ENCODE data around the gene PHF11. TPM values are rescaled to one million over a fixed set of nuclear protein-coding genes. Genes with fewer than 3 reads are reported as not detected.

Gene PHF11
- total RNA-seq, 1 donor from 2014 or later: 24.6 TPM

GRCh38 chr13:49527123-49527522 lies 31.4 kb downstream of the PHF11 start:
- Mint-ChIP-seq H3K9me3 (ENCODE audit: low read depth) (no peaks in the 10 kb centered on the region), H3K4me3 (ENCODE audit: unreplicated experiment) (no peak overlapping the region), H3K4me1 (ENCODE audit: low read depth) (peaks cover 3% of the 10 kb centered on the region), H3K27ac (ENCODE audit: unreplicated experiment) (no peak overlapping the region), H3K36me3 (ENCODE audit: low read depth) (peaks cover 12% of the 10 kb centered on the region), H3K27me3 (ENCODE audit: low read depth) (no peaks in the 10 kb centered on the region)
- no peak for DNase-seq (ENCODE audit: low spot score)
- TF ChIP-seq CTCF (IDR thresholded peaks at IDR 0.05): no peak

GRCh38 chr13:49528161-49528560 lies 32.4 kb downstream of the PHF11 start:
- peaks cover 10% of the 10 kb centered on the region for H3K36me3 Mint-ChIP-seq (ENCODE audit: low read depth)
- H3K4me1 Mint-ChIP-seq (ENCODE audit: low read depth): peaks cover 3% of the 10 kb centered on the region
- H3K4me3 Mint-ChIP-seq (ENCODE audit: unreplicated experiment): no peak overlapping the region
- no peak overlapping the region for H3K27ac Mint-ChIP-seq (ENCODE audit: unreplicated experiment)
- no peak for DNase-seq (ENCODE audit: low spot score)
- no peaks in the 10 kb centered on the region for H3K27me3 Mint-ChIP-seq (ENCODE audit: low read depth)
- no peaks in the 10 kb centered on the region for H3K9me3 Mint-ChIP-seq (ENCODE audit: low read depth)
- no peak for TF ChIP-seq CTCF (IDR thresholded peaks at IDR 0.05)

GRCh38 chr13:49530457-49530856 lies 34.7 kb downstream of the PHF11 start:
- H3K9me3 Mint-ChIP-seq (ENCODE audit: low read depth): no peaks in the 10 kb centered on the region
- H3K36me3 Mint-ChIP-seq (ENCODE audit: low read depth): peaks cover 18% of the 10 kb centered on the region
- no peak overlapping the region for H3K4me3 Mint-ChIP-seq (ENCODE audit: unreplicated experiment)
- no peaks in the 10 kb centered on the region for H3K27me3 Mint-ChIP-seq (ENCODE audit: low read depth)
- TF ChIP-seq CTCF (IDR thresholded peaks at IDR 0.05): no peak
- peaks cover 3% of the 10 kb centered on the region for H3K4me1 Mint-ChIP-seq (ENCODE audit: low read depth)
- DNase-seq (ENCODE audit: low spot score): no peak
- no peak overlapping the region for H3K27ac Mint-ChIP-seq (ENCODE audit: unreplicated experiment)

GRCh38 chr13:49532593-49532992 lies 36.8 kb downstream of the PHF11 start:
- H3K27me3 Mint-ChIP-seq (ENCODE audit: low read depth): no peaks in the 10 kb centered on the region
- no peak for TF ChIP-seq CTCF (IDR thresholded peaks at IDR 0.05)
- no peaks in the 10 kb centered on the region for H3K4me1 Mint-ChIP-seq (ENCODE audit: low read depth)
- H3K4me3 Mint-ChIP-seq (ENCODE audit: unreplicated experiment): no peak overlapping the region
- no peak overlapping the region for H3K27ac Mint-ChIP-seq (ENCODE audit: unreplicated experiment)
- DNase-seq (ENCODE audit: low spot score): no peak
- peaks cover 26% of the 10 kb centered on the region for H3K36me3 Mint-ChIP-seq (ENCODE audit: low read depth)
- no peaks in the 10 kb centered on the region for H3K9me3 Mint-ChIP-seq (ENCODE audit: low read depth)

- peaks cover 30% of the 10 kb centered on the region for H3K36me3 Mint-ChIP-seq (ENCODE audit: low read depth)
- H3K27ac Mint-ChIP-seq (ENCODE audit: unreplicated experiment): no peak overlapping the region
- H3K4me3 Mint-ChIP-seq (ENCODE audit: unreplicated experiment): no peak overlapping the region
- no peaks in the 10 kb centered on the region for H3K9me3 Mint-ChIP-seq (ENCODE audit: low read depth)
- no peaks in the 10 kb centered on the region for H3K27me3 Mint-ChIP-seq (ENCODE audit: low read depth)
- no peak for DNase-seq (ENCODE audit: low spot score)
- TF ChIP-seq CTCF (IDR thresholded peaks at IDR 0.05): no peak
- no peaks in the 10 kb centered on the region for H3K4me1 Mint-ChIP-seq (ENCODE audit: low read depth)
Measured at GRCh38 chr13:49533011-49533410, 37.3 kb downstream of the PHF11 start.
